Measurements from ENCODE around the gene CLDN4.
"Not testable (repeated sequence)": the region's sequence is repeated elsewhere in the genome, so short reads cannot be mapped to it uniquely, and the experiment has no call there.

Gene CLDN4

GRCh38 chr7:73829921-73830680 is 695 bp upstream of the CLDN4 start:
- Mint-ChIP-seq H3K27ac (peak overlapping the region; percentile 98), H3K27me3 (peaks cover 34% of the 10 kb centered on the region), H3K36me3 (ENCODE audit: low read depth) (no peaks in the 10 kb centered on the region), H3K4me1 (ENCODE audit: low read depth) (peaks cover 86% of the 10 kb centered on the region), H3K9me3 (no peaks in the 10 kb centered on the region), H3K4me3 (peak overlapping the region; percentile 1)
- intact Hi-C loops (cut with micrococcal nuclease): no loop called here

GRCh38 chr7:73831584-73831833 is 713 bp downstream of the CLDN4 start:
- intact Hi-C loops (cut with micrococcal nuclease): no loop called here
- Mint-ChIP-seq H3K4me1 (ENCODE audit: low read depth) (peaks cover 72% of the 10 kb centered on the region), H3K4me3 (peak overlapping the region; percentile 69), H3K9me3 (no peaks in the 10 kb centered on the region), H3K36me3 (ENCODE audit: low read depth) (no peaks in the 10 kb centered on the region), H3K27ac (peak overlapping the region; percentile 98), H3K27me3 (peaks cover 34% of the 10 kb centered on the region)

- intact Hi-C loops (cut with micrococcal nuclease): no loop called here
- peaks cover 34% of the 10 kb centered on the region for H3K27me3 Mint-ChIP-seq
- H3K9me3 Mint-ChIP-seq: no peaks in the 10 kb centered on the region
- no peaks in the 10 kb centered on the region for H3K36me3 Mint-ChIP-seq (ENCODE audit: low read depth)
- H3K4me3 Mint-ChIP-seq: peak overlapping the region; percentile 69
- H3K27ac Mint-ChIP-seq: peak overlapping the region; percentile 98
- peaks cover 67% of the 10 kb centered on the region for H3K4me1 Mint-ChIP-seq (ENCODE audit: low read depth)
Observed at GRCh38 chr7:73831834-73832651, 1.2 kb downstream of the CLDN4 start.

GRCh38 chr7:73832806-73833205 is 2.0 kb downstream of the CLDN4 start:
- intact Hi-C loops (cut with micrococcal nuclease): no loop called here
- peak overlapping the region; percentile 42 for H3K4me3 Mint-ChIP-seq
- peaks cover 61% of the 10 kb centered on the region for H3K4me1 Mint-ChIP-seq (ENCODE audit: low read depth)
- peaks cover 36% of the 10 kb centered on the region for H3K27me3 Mint-ChIP-seq
- no peaks in the 10 kb centered on the region for H3K9me3 Mint-ChIP-seq
- H3K36me3 Mint-ChIP-seq (ENCODE audit: low read depth): no peaks in the 10 kb centered on the region
- H3K27ac Mint-ChIP-seq: peak overlapping the region; percentile 98

GRCh38 chr7:73833251-73833919 is 2.6 kb downstream of the CLDN4 start:
- Mint-ChIP-seq H3K4me1 (ENCODE audit: low read depth) (peaks cover 61% of the 10 kb centered on the region), H3K9me3 (no peaks in the 10 kb centered on the region), H3K36me3 (ENCODE audit: low read depth) (no peaks in the 10 kb centered on the region), H3K27me3 (peaks cover 42% of the 10 kb centered on the region), H3K4me3 (peak overlapping the region; percentile 5), H3K27ac (peak overlapping the region; percentile 73)
- intact Hi-C loops (cut with micrococcal nuclease): no loop called here

GRCh38 chr7:73834626-73835191 is 3.9 kb downstream of the CLDN4 start:
- H3K4me1 Mint-ChIP-seq (ENCODE audit: low read depth): peaks cover 61% of the 10 kb centered on the region
- H3K9me3 Mint-ChIP-seq: no peaks in the 10 kb centered on the region
- intact Hi-C loops (cut with micrococcal nuclease): no loop called here
- no peak overlapping the region for H3K27ac Mint-ChIP-seq
- H3K4me3 Mint-ChIP-seq: no peak overlapping the region
- peaks cover 7% of the 10 kb centered on the region for H3K36me3 Mint-ChIP-seq (ENCODE audit: low read depth)
- peaks cover 45% of the 10 kb centered on the region for H3K27me3 Mint-ChIP-seq

GRCh38 chr7:73837167-73837566 is 6.4 kb downstream of the CLDN4 start:
- peaks cover 58% of the 10 kb centered on the region for H3K4me1 Mint-ChIP-seq (ENCODE audit: low read depth)
- H3K4me3 Mint-ChIP-seq; intact Hi-C loops (cut with micrococcal nuclease); H3K27ac Mint-ChIP-seq; H3K9me3 Mint-ChIP-seq: not testable (repeated sequence)
- peaks cover 28% of the 10 kb centered on the region for H3K27me3 Mint-ChIP-seq
- peaks cover 30% of the 10 kb centered on the region for H3K36me3 Mint-ChIP-seq (ENCODE audit: low read depth)

- intact Hi-C loops (cut with micrococcal nuclease): no loop called here
- H3K4me3 Mint-ChIP-seq: no peak overlapping the region
Observed at GRCh38 chr7:73838642-73839041, 7.8 kb downstream of the CLDN4 start.

GRCh38 chr7:73839290-73839689 is 8.5 kb downstream of the CLDN4 start:
- H3K27ac Mint-ChIP-seq: no peak overlapping the region
- H3K4me1 Mint-ChIP-seq (ENCODE audit: low read depth): peaks cover 57% of the 10 kb centered on the region
- peaks cover 34% of the 10 kb centered on the region for H3K36me3 Mint-ChIP-seq (ENCODE audit: low read depth)
- H3K4me3 Mint-ChIP-seq: no peak overlapping the region
- H3K27me3 Mint-ChIP-seq: peaks cover 25% of the 10 kb centered on the region
- intact Hi-C loops (cut with micrococcal nuclease): no loop called here
- H3K9me3 Mint-ChIP-seq: no peaks in the 10 kb centered on the region

More at GRCh38 chr7:73838642-73839041, 7.8 kb downstream of the CLDN4 start:
- Mint-ChIP-seq H3K27ac (peak overlapping the region; percentile 61), H3K36me3 (ENCODE audit: low read depth) (peaks cover 34% of the 10 kb centered on the region), H3K4me1 (ENCODE audit: low read depth) (peaks cover 51% of the 10 kb centered on the region), H3K9me3 (no peaks in the 10 kb centered on the region), H3K27me3 (peaks cover 26% of the 10 kb centered on the region)

- Mint-ChIP-seq H3K9me3 (no peaks in the 10 kb centered on the region), H3K27me3 (peaks cover 25% of the 10 kb centered on the region), H3K27ac (peak overlapping the region; percentile 85), H3K4me1 (ENCODE audit: low read depth) (peaks cover 62% of the 10 kb centered on the region), H3K4me3 (no peak overlapping the region), H3K36me3 (ENCODE audit: low read depth) (peaks cover 34% of the 10 kb centered on the region)
- intact Hi-C loops (cut with micrococcal nuclease): no loop called here
Observed at GRCh38 chr7:73839743-73840714, 9.2 kb downstream of the CLDN4 start.

GRCh38 chr7:73840715-73841379 is 10.1 kb downstream of the CLDN4 start:
- no peaks in the 10 kb centered on the region for H3K9me3 Mint-ChIP-seq
- intact Hi-C loops (cut with micrococcal nuclease): no loop called here
- H3K27me3 Mint-ChIP-seq: peaks cover 25% of the 10 kb centered on the region
- peaks cover 34% of the 10 kb centered on the region for H3K36me3 Mint-ChIP-seq (ENCODE audit: low read depth)
- peak overlapping the region; percentile 85 for H3K27ac Mint-ChIP-seq
- peaks cover 70% of the 10 kb centered on the region for H3K4me1 Mint-ChIP-seq (ENCODE audit: low read depth)
- H3K4me3 Mint-ChIP-seq: peak overlapping the region; percentile 92

GRCh38 chr7:73841689-73842066 is 10.9 kb downstream of the CLDN4 start:
- H3K27me3 Mint-ChIP-seq: peaks cover 25% of the 10 kb centered on the region
- H3K36me3 Mint-ChIP-seq (ENCODE audit: low read depth): peaks cover 34% of the 10 kb centered on the region
- H3K27ac Mint-ChIP-seq: peak overlapping the region; percentile 85
- intact Hi-C loops (cut with micrococcal nuclease): no loop called here
- no peaks in the 10 kb centered on the region for H3K9me3 Mint-ChIP-seq
- peak overlapping the region; percentile 92 for H3K4me3 Mint-ChIP-seq
- peaks cover 78% of the 10 kb centered on the region for H3K4me1 Mint-ChIP-seq (ENCODE audit: low read depth)

Data from dendritic cell treated with granulocyte-macrophage colony-stimulating factor and Interleukin-4, amounts not matched to agents 40 ng/mL and 50 ng/mL, for 4 days (primary cell).